GM13977 (cell line): ENCODE results near the gene HSPA1A.

ENCODE experiments used
- DNase-seq: peaks from one replicate; pipeline ENCODE4 v3.0.0; 2012; ENCODE audit warnings: low spot score
- CTCF ChIP-seq: IDR thresholded peaks from 2 replicates; pipeline ENCODE4 v1.5.1; 2012; ENCODE audit warnings: mild to moderate bottlenecking, control low read depth; ENCODE audit not compliant: insufficient read depth; ENCODE audit errors: extremely low read depth, missing control alignments
- in situ Hi-C: fragments of 300-500 bp; cut with MboI; formaldehyde crosslinking; loops from one replicate; pipeline ENCODE4 v1.12.0; 2022; ENCODE audit warnings: low sequenced_read_pairs, low pct_unique_long_range_greater_than_20kb, mixed read lengths, inconsistent platforms; ENCODE audit not compliant: unreplicated experiment

Gene HSPA1A

GRCh38 chr6:31769684-31770371, 45.5 kb upstream of the HSPA1A start:
- DNase-seq, result peak; percentile 93
- peak; percentile 90 for TF ChIP-seq CTCF
- in situ Hi-C loops, result no loop called here

- no peak for TF ChIP-seq CTCF
- in situ Hi-C loops, result no loop called here
- no peak for DNase-seq
Observed at GRCh38 chr6:31770860-31771259, 44.5 kb upstream of the HSPA1A start.

- no peak for TF ChIP-seq CTCF
- in situ Hi-C loops, result no loop called here
- DNase-seq, result no peak
Observed at GRCh38 chr6:31771992-31772358, 43.4 kb upstream of the HSPA1A start.

GRCh38 chr6:31775184-31775583, 40.2 kb upstream of the HSPA1A start:
- TF ChIP-seq CTCF, result no peak
- in situ Hi-C loops, result no loop called here
- DNase-seq, result no peak

GRCh38 chr6:31775633-31776484, 39.5 kb upstream of the HSPA1A start:
- DNase-seq, result no peak
- in situ Hi-C loops, result no loop called here
- no peak for TF ChIP-seq CTCF

GRCh38 chr6:31776485-31776988, 38.8 kb upstream of the HSPA1A start:
- TF ChIP-seq CTCF, result no peak
- in situ Hi-C loops, result no loop called here
- DNase-seq, result no peak
